Mesodermal cell (in vitro differentiated cells): ENCODE data around the gene STYXL2. TPM values are rescaled to one million over a fixed set of nuclear protein-coding genes. Genes with fewer than 3 reads are reported as not detected.

Experiments used
- H3K27ac ChIP-seq: 2 replicates; pipeline ENCODE4 v1.7.0; 2013; ENCODE audit warnings: mild to moderate bottlenecking, low read depth, low read length, moderate library complexity; ENCODE audit not compliant: severe bottlenecking
- H3K36me3 ChIP-seq: 2 replicates; pipeline ENCODE4 v1.7.1; 2013; ENCODE audit warnings: mild to moderate bottlenecking, low read length, moderate library complexity; ENCODE audit not compliant: control insufficient read depth, insufficient read depth
- H3K4me1 ChIP-seq: one replicate; pipeline ENCODE4 v1.7.1; 2013; ENCODE audit warnings: mild to moderate bottlenecking, low read length; ENCODE audit not compliant: insufficient read depth, control insufficient read depth, poor library complexity, severe bottlenecking
- H3K4me3 ChIP-seq: 2 replicates; pipeline ENCODE4 v1.7.0; 2013; ENCODE audit warnings: low read length, control low read depth, mild to moderate bottlenecking; ENCODE audit not compliant: insufficient read depth, poor library complexity, severe bottlenecking; ENCODE audit errors: extremely low read depth
- H3K9me3 ChIP-seq: 2 replicates; pipeline ENCODE4 v1.7.1; 2013; ENCODE audit warnings: mild to moderate bottlenecking, low read length, moderate library complexity; ENCODE audit not compliant: control insufficient read depth
- WGBS, 2 experiments: methylation state at CpG; one replicate each; pipeline ENCODE4 v1.1.5; 2013; ENCODE audit warnings: missing lambda C conversion rate in 2 of 2; ENCODE audit not compliant: insufficient coverage in 2 of 2; 5-methylcytosine and 5-hydroxymethylcytosine counted together
- polyA plus RNA-seq, 2 experiments: library from polyadenylated mRNA; stranded (reverse); fragments of 50-300 nt; gene quantifications; one replicate each; pipeline ENCODE4 v1.2.3, GENCODE V29; 2013

STYXL2 gene
- 1.7 TPM for polyA plus RNA-seq (2013, experiment 1 of 2)
- polyA plus RNA-seq (2013, experiment 2 of 2), result 1.6 TPM

DNA sequence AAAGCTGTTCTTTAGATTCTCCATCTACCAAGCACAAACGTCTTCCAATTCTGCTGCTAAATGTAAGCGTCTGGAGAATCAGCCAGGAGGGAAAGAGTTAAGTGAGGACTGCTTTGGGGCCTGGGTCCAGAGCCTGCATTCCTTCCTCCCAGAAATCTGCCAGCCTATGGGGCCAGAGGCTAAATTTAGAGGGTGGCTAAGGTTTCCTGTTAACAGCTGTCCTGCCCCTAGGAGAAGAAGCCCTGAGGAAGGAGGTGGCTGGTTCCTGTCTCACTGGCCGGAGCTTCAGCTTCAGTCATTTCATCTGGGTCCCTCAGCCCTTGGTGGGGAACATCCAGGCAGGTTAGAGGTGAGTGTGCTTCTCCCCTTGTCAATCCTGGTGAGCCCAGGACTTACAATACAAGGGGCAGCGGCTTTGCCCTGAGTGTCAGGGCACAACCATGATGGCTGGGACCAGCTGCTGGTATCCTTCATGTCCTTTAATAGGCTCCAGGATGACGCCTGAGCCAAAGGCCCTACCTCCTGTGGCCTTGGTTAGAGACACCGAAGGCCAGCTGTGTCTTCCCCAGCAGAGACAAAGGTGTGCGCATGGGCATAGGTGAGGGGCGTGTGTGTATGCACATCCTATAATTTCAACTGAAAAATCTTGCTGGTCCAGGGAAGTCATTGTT is at the start of gene STYXL2:
Gene STYXL2, plus strand, starts transcription at position 230 of the 671 bp plus-strand sequence. CDS start 775 bp downstream, outside the sequence.
- Histone ChIP-seq H3K27ac (peak within 1 kb of the TSS; percentile 58), H3K4me1 (peaks cover 25% of the 10 kb centered on the region), H3K9me3 (no peaks in the 10 kb centered on the region), H3K36me3 (no peaks in the 10 kb centered on the region), H3K4me3 (peak within 1 kb of the TSS; percentile 18)
- WGBS, 2 experiments, result 82 to 84% methylated on average over 5 of the region's 8 CpGs

DNA sequence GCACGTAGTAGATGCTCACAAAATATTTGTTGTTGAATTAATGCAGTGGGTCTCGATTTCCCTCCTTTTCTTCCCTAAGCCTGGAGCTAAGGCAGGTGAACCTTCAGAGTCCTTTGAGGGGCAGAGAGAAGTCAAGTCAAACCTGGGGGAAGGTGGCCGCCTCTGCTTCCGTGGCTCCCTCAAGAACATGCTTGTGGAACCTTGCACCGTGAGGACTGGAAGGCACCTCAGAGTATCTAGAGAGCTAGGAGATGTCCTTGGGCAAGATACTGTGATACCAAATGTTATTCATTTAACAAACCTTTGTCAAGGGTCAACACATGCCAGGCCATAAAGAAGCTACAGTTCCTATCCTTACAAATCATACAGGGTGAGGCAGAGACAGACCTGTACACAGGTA is 42.0 kb upstream of the STYXL2 start:
- H3K36me3 ChIP-seq, result no peaks in the 10 kb centered on the region
- no peaks in the 10 kb centered on the region for H3K9me3 ChIP-seq
- no peaks in the 10 kb centered on the region for H3K4me1 ChIP-seq
- no peak overlapping the region for H3K4me3 ChIP-seq
- 94% methylated on average over 3 of the region's 5 CpGs; no CpG with 5 or more reads in 1 of the 2 experiments for WGBS, 2 experiments
- no peak overlapping the region for H3K27ac ChIP-seq

DNA sequence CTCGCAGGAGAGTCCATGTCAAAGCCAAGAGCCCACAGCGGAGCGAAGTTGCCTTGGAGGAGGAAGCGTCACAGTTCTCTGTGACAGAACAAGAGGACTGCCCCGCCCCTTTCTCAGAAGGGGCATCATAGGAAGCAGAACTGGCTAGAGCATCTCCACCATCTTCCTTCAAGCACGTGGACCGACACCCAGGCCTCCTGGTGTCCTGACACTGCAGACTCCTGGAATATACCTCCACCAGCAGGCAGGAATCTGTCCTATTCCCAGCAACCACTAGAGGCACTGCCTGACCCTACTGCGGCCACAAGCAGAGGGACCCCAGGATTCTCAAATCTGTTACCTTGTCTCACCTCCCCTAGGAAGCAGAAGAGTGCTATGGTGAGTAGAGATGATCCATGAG is 41.5 kb upstream of the STYXL2 start:
- Histone ChIP-seq H3K9me3 (no peaks in the 10 kb centered on the region), H3K4me3 (no peak overlapping the region), H3K4me1 (no peaks in the 10 kb centered on the region), H3K27ac (no peak overlapping the region), H3K36me3 (no peaks in the 10 kb centered on the region)
- WGBS, 2 experiments, result 79 to 92% methylated on average over 5 to 7 of the region's 8 CpGs

DNA sequence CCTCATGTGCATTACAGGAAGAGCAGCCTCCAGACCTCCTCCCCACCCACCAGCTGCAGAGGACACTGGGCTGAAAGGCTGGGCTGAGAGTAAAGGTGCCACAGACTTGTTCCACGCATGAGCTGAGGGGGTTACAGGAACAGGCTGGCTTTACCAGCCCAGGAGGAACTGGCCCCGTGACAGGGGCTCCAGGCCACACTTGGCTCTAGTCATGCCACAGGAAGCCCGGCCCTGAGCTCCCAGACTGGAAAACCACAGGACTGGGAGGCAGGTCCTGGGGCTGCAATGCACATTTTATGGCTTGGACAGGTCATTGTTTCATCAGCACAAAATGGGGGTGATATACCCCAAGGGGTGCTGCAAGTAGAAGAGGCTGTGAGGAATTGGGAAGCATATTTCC is 39.3 kb upstream of the STYXL2 start:
- WGBS, 2 experiments, result 80 to 82% methylated on average over 3 of the region's 3 CpGs
- Histone ChIP-seq H3K4me1 (peaks cover 9% of the 10 kb centered on the region), H3K27ac (no peak overlapping the region), H3K36me3 (no peaks in the 10 kb centered on the region), H3K4me3 (no peak overlapping the region), H3K9me3 (no peaks in the 10 kb centered on the region)

DNA sequence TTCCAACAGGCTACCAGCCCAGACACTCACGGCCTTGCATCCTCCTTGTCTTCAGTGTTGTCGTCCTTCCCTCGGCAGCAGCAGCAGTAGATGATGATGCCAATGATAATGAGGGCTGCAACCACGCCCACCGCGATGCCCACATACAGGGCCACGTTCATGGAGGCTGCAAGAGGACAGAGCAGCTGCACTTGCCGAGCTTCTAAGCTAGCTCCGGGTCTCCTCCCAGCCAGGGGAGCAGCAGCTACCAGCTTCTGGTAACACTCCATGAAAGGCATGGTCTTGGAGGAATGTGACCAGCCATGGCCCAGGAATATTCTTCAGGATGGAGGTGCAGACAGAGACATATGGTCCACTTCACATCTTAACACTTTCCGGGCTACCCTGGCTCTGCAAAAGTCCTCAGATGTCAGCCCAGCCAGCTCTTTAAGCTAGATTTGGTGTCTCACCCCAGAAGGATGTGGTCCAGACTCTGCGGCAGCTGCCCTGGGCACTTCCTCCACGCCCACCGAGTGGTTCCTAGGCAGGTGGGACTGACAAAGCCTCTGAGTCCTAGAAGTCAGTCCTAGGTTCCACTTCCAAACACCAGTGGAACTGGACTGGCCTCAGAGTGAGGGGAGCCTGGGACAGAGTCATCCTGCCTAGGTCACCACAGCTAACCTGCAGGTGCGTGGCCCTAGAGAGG is 38.8 kb upstream of the STYXL2 start:
- no peaks in the 10 kb centered on the region for H3K36me3 ChIP-seq
- H3K9me3 ChIP-seq, result no peaks in the 10 kb centered on the region
- 91 to 94% methylated on average over 13 of the region's 14 CpGs for WGBS, 2 experiments
- H3K27ac ChIP-seq, result no peak overlapping the region
- peaks cover 10% of the 10 kb centered on the region for H3K4me1 ChIP-seq
- no peak overlapping the region for H3K4me3 ChIP-seq

DNA sequence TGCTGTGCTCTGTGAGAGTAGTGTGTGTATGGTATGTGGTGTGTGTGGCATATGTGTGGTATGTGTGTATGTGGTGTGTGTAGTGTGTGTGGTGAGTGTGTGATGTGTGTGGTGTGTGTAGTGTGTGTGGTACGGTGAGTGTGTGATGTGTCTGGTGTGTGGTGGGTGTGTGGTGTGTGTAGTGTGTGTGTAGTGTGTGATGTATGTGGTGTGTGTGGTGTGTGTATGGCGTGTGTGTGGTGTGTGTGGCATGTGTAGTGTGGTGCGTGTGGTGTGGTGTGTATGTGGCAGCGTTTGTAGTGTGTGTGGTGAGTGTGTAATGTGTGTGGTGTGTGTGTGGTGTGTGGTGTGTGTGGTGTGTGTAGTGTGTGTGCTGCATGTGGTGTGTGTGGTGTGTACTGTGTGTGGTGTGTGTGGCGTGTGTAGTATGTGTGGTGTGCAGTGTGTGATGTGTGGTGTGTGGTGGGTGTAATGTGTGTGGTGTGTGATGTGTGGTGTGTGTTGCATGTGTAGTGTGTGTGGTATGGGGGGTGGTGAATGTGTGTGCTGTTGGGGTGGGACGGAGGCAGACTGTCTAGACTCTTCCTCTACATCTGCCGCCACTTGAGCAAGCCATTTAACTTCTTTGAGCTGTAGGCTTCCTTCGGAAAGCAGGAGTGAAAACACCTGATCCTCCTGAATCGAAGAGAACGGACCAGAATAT is 37.2 kb upstream of the STYXL2 start:
- Histone ChIP-seq H3K36me3 (no peaks in the 10 kb centered on the region), H3K27ac (no peak overlapping the region), H3K4me3 (no peak overlapping the region), H3K4me1 (peaks cover 10% of the 10 kb centered on the region), H3K9me3 (no peaks in the 10 kb centered on the region)
- WGBS, 2 experiments, result 79 to 85% methylated on average over 6 to 7 of the region's 10 CpGs

DNA sequence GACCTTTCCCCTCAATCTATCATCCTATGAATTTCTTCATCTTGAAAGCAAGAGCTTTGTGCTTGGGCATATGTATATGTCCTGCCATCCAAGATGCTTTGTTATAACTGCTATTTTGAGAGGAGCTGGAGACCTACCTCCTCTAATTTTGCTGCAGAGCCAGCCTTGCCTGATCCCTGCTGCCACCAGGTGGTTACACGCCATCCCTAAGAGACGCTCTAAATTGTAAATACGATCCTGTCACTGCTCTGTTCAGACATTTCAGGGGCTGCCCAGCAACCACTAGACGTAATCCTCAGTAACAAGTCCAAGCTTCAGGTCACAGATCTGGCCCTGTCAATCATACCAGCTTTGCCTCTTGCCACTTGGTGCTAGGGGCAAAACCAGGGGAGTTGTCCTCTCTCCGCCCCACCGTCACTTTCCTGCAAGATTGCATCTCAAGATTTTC is 36.6 kb upstream of the STYXL2 start:
- Histone ChIP-seq H3K9me3 (no peaks in the 10 kb centered on the region), H3K27ac (no peak overlapping the region)
- 45 to 51% methylated on average over 2 to 6 of the region's 6 CpGs for WGBS, 2 experiments

DNA sequence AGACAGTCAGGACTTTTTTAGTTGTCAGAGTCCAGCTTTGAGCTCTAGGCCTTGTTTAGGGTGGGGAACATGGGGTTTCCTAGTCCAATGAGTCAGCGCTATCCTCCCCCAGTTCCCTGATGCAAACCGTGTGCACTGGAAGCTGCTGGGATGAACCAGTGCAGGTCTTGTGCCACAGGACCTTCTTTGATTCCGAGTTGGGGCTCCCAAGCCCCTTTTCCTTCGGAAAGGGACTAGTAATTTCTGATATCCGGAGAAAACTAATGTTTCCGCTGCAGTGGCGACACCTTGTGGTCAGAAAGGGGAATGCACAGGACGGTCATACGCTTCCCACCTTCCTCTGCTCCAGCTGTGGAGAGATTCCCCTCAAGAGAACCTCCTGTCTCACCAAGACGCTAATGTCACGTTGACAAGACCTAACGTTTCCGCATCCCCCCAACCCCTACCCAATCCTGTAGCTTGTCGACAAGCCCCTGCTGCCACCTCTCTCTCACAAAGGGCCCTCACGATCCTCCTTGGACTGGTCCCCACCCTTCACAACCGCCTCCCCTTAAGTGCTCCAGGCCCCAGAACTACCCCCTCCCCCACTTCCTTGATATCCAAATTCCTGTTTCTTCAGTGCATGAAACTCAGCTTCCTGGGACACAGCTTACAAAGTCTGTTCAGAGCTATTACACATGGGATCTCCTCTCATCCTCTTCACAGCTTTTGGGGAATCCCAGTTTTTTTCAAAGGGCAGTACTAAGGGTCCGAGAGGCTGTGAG is 34.6 kb upstream of the STYXL2 start:
- peaks cover 10% of the 10 kb centered on the region for H3K4me1 ChIP-seq
- H3K36me3 ChIP-seq, result no peaks in the 10 kb centered on the region
- no peaks in the 10 kb centered on the region for H3K9me3 ChIP-seq
- no peak overlapping the region for H3K27ac ChIP-seq
- H3K4me3 ChIP-seq, result no peak overlapping the region
- 25 to 30% methylated on average over 12 to 16 of the region's 17 CpGs for WGBS, 2 experiments

More for the DNA sequence above, 36.6 kb upstream of the STYXL2 start:
- Histone ChIP-seq H3K36me3 (no peaks in the 10 kb centered on the region), H3K4me3 (no peak overlapping the region), H3K4me1 (peaks cover 10% of the 10 kb centered on the region)

DNA sequence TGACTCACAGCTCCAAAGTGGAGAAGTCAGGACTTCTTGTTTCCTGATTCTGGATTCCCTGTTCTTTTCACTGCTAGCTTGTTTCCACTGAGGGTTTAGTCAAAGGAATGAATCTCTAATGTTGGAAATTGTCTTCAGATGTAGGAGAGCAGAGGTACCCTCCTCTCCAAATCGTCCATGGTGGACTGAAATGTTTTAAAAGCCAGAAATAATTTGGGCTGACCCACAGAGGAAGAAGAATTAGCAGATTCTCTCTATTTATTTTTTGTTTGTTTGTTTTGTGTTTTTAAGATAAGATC is 34.1 kb upstream of the STYXL2 start:
- WGBS, 2 experiments, result 100% methylated on average over 1 of the region's 1 CpG; no CpG with 5 or more reads in 1 of the 2 experiments
- Histone ChIP-seq H3K36me3 (no peaks in the 10 kb centered on the region), H3K4me1 (peaks cover 10% of the 10 kb centered on the region), H3K9me3 (no peaks in the 10 kb centered on the region), H3K27ac (no peak overlapping the region), H3K4me3 (no peak overlapping the region)
